OCI-LY7 (cell line): ENCODE measurements around the gene LIMK2. TPM values are rescaled to one million over a fixed set of nuclear protein-coding genes. Genes with fewer than 3 reads are reported as not detected.

Experiments used
- BruUV-seq: library from RNA; stranded (reverse); fragments of 400-500 nt; replicated peaks from 2 replicates; lab custom pipeline; 2021; lab: Mats Ljungman, UMichigan
- CTCF ChIA-PET: fragments of 300-600 bp; sonication (Branson Sonifier 250); formaldehyde crosslinking; loops from one replicate; lab custom pipeline; 2022; ENCODE audit warnings: antibody characterized with exemption; ENCODE audit not compliant: unreplicated experiment; lab: Charles Lee
- POLR2A ChIA-PET: fragments of 300-600 bp; sonication (Branson Sonifier 250); formaldehyde crosslinking; loops from one replicate; lab custom pipeline; 2022; ENCODE audit warnings: antibody characterized with exemption; lab: Charles Lee
- DNase-seq: peaks from one replicate; pipeline ENCODE4 v3.0.0-alpha.2; 2015; ENCODE audit warnings: low spot score
- H2AFZ ChIP-seq: fragments of 200-600 bp; sonication (generic), shearing (Covaris generic); 2 replicates; pipeline ENCODE4 v1.6.1; 2014; ENCODE audit warnings: mild to moderate bottlenecking, antibody characterized with exemption, low read length, moderate library complexity
- H3K27ac ChIP-seq: fragments of 200-600 bp; sonication (generic); 2 replicates; pipeline ENCODE4 v1.5.1; 2014; ENCODE audit warnings: mixed run types, low read depth, mild to moderate bottlenecking, moderate library complexity, low read length, inconsistent platforms; ENCODE audit not compliant: poor library complexity, severe bottlenecking
- H3K36me3 ChIP-seq: fragments of 200-600 bp; sonication (generic); 2 replicates; pipeline ENCODE4 v1.6.1; 2014; ENCODE audit warnings: mild to moderate bottlenecking, antibody characterized with exemption, low read length, moderate library complexity, mixed read lengths; ENCODE audit not compliant: insufficient read depth
- H3K4me1 ChIP-seq: fragments of 200-600 bp; sonication (generic); 2 replicates; pipeline ENCODE4 v1.5.1; 2014; ENCODE audit warnings: mild to moderate bottlenecking, low read length; ENCODE audit not compliant: insufficient read depth, poor library complexity, severe bottlenecking
- H3K4me2 ChIP-seq: fragments of 200-600 bp; sonication (generic); 2 replicates; pipeline ENCODE4 v1.6.1; 2014; ENCODE audit warnings: mild to moderate bottlenecking, low read length
- H3K4me3 ChIP-seq: fragments of 200-600 bp; sonication (generic); 2 replicates; pipeline ENCODE4 v1.5.1; 2014; ENCODE audit warnings: mild to moderate bottlenecking, low read depth, low read length; ENCODE audit not compliant: poor library complexity, severe bottlenecking
- H3K79me2 ChIP-seq: fragments of 200-600 bp; sonication (generic); 2 replicates; pipeline ENCODE4 v1.6.1; 2016; ENCODE audit warnings: low read depth, mild to moderate bottlenecking, low read length, moderate library complexity, mixed read lengths; ENCODE audit not compliant: insufficient read depth
- H3K9me2 ChIP-seq: fragments of 200-600 bp; sonication (generic); 2 replicates; pipeline ENCODE4 v1.6.1; 2016; ENCODE audit warnings: mild to moderate bottlenecking, low read length, mixed read lengths; ENCODE audit not compliant: insufficient read depth
- H3K9me3 ChIP-seq: fragments of 200-600 bp; sonication (generic); 2 replicates; pipeline ENCODE4 v1.6.1; 2014; ENCODE audit warnings: mild to moderate bottlenecking, mixed run types, low read length, mixed read lengths
- H4K20me1 ChIP-seq: fragments of 200-600 bp; sonication (generic); 2 replicates; pipeline ENCODE4 v1.6.1; 2014; ENCODE audit warnings: mild to moderate bottlenecking, antibody characterized with exemption, low read length, moderate library complexity, mixed read lengths; ENCODE audit not compliant: insufficient read depth
- CTCF ChIP-seq: fragments of 200-600 bp; sonication (generic); conservative IDR thresholded peaks from 2 replicates; pipeline ENCODE4 v1.5.1; 2014; ENCODE audit warnings: mild to moderate bottlenecking, antibody characterized with exemption, low read length, moderate library complexity, mixed read lengths
- EZH2phosphoT487 ChIP-seq: fragments of 200-600 bp; sonication (generic); IDR thresholded peaks from 2 replicates; pipeline ENCODE4 v1.6.1; 2018; ENCODE audit warnings: low read depth, borderline replicate concordance, mild to moderate bottlenecking, mixed run types, antibody characterized with exemption, low read length, moderate library complexity, mixed read lengths
- intact Hi-C: fragments of 100-400 bp; cut with micrococcal nuclease; formaldehyde crosslinking; loops from one replicate; pipeline ENCODE4 v1.10.0; 2022; ENCODE audit not compliant: unreplicated experiment
- total RNA-seq, 2 experiments: library from RNA; depleted of rRNA in 1 of 2; stranded (reverse); fragments of >200 nt in 1 of 2; shearing (Covaris generic) in 1 of 2; gene quantifications; 2 replicates each; pipeline ENCODE4 v1.2.3, GENCODE V29; 2014 to 2022

LIMK2 gene
- total RNA-seq, 2 experiments from 2014 or later, result 16.2 to 24.8 TPM

- intact Hi-C loops, result no loop called here
- H2AFZ ChIP-seq, result no peak overlapping the region
- ChIA-PET CTCF (interaction anchor here (2.1 kb wide), 1 partner anchor 15 kb away, joined by 7 read pairs; the partner anchor contains the start of gene LIMK2), POLR2A (interaction anchor here (0.7 to 0.9 kb wide), 2 partner anchors 20 to 21 kb away, joined by 3 read pairs; no protein-coding TSS in a partner anchor)
- no peak overlapping the region for H3K27ac ChIP-seq
- DNase-seq, result no peak
- no peaks in the 10 kb centered on the region for H4K20me1 ChIP-seq
- no peak for TF ChIP-seq EZH2phosphoT487
- no peak for TF ChIP-seq CTCF
- peaks cover 22% of the 10 kb centered on the region; the same call in 1 of the 2 replicates for H3K36me3 ChIP-seq
- peaks cover 6% of the 10 kb centered on the region; the same call in 1 of the 2 replicates for H3K79me2 ChIP-seq
- H3K4me3 ChIP-seq, result no peak overlapping the region
- H3K9me2 ChIP-seq, result no peaks in the 10 kb centered on the region
- no TSS peak for BruUV-seq
- H3K4me1 ChIP-seq, result peaks cover 4% of the 10 kb centered on the region
- H3K9me3 ChIP-seq, result no peaks in the 10 kb centered on the region
- H3K4me2 ChIP-seq, result no peak overlapping the region
Measured at GRCh38 chr22:31227186-31227585, 15.1 kb downstream of the LIMK2 start.

GRCh38 chr22:31229402-31230079 is 17.4 kb downstream of the LIMK2 start:
- Histone ChIP-seq H3K4me1 (no peaks in the 10 kb centered on the region), H4K20me1 (no peaks in the 10 kb centered on the region), H3K9me2 (no peaks in the 10 kb centered on the region), H3K27ac (no peak overlapping the region), H3K36me3 (peaks cover 22% of the 10 kb centered on the region; the same call in 1 of the 2 replicates), H3K4me2 (no peak overlapping the region), H3K9me3 (no peaks in the 10 kb centered on the region), H3K79me2 (no peaks in the 10 kb centered on the region), H2AFZ (no peak overlapping the region), H3K4me3 (no peak overlapping the region)
- CTCF ChIA-PET, result interaction anchor here (1.1 kb wide), 1 partner anchor 134 kb away, joined by 3 read pairs; no protein-coding TSS in a partner anchor
- intact Hi-C loops, result loop anchor here (2.0 kb wide), 1 partner anchor 141 kb away; no protein-coding TSS in a partner anchor
- no peak for TF ChIP-seq EZH2phosphoT487
- TF ChIP-seq CTCF, result no peak
- no TSS peak for BruUV-seq
- POLR2A ChIA-PET, result interaction anchor here (0.7 kb wide), 1 partner anchor 104 kb away, joined by 3 read pairs; no protein-coding TSS in a partner anchor
- DNase-seq, result no peak
